Esophagus muscularis mucosa (tissue), 4 donors: ENCODE data around the gene CCL17.

ENCODE experiments used
- CTCF ChIP-seq, 3 experiments: fragments of 200-600 bp in 2 of 3; fragments of 450-650 bp in 1 of 3; sonication (generic) in 2 of 3; IDR thresholded peaks; one replicate each; pipeline ENCODE4 v1.5.1; 2017 to 2019; ENCODE audit warnings: antibody characterized with exemption in 3 of 3, mild to moderate bottlenecking in 2 of 3, moderate library complexity in 1 of 3
- EP300 ChIP-seq: sonication (generic); formaldehyde crosslinking; IDR thresholded peaks from one replicate; pipeline ENCODE4 v1.6.1; 2017; ENCODE audit warnings: antibody characterized with exemption
- POLR2A ChIP-seq: fragments of 450-650 bp; IDR thresholded peaks from one replicate; pipeline ENCODE4 v1.6.1; 2017; ENCODE audit warnings: antibody characterized with exemption, moderate library complexity, mild to moderate bottlenecking, low read depth
- POLR2AphosphoS5 ChIP-seq, 2 donors: sonication (generic); formaldehyde crosslinking; IDR thresholded peaks; one replicate each; pipeline ENCODE4 v1.6.1; 2017; ENCODE audit warnings: antibody characterized with exemption in 2 of 2

- TF ChIP-seq CTCF (IDR thresholded peaks at IDR 0.05) (no peak), POLR2A (no peak), EP300 (no peak), POLR2AphosphoS5 (IDR thresholded peaks at IDR 0.05) (no peak)
These were observed 27.3 kb upstream of the CCL17 start for GRCh38 chr16:57377080-57377841.
